A549 treated with RU486 at 1 μM for 4 hours (cell line): ENCODE results near the gene GSAP. TPM values are rescaled to one million over a fixed set of nuclear protein-coding genes. Genes with fewer than 3 reads are reported as not detected.

Source experiments
- total RNA-seq: library from RNA; stranded (reverse); fragments of 200-300 nt; extraction: Qiagen RNA extraction; gene quantifications from 5 replicates; pipeline ENCODE4 v1.2.3, GENCODE V29; 2022; ENCODE audit warnings: low read depth

Gene GSAP
- total RNA-seq = 1.8 to 2.8 TPM (median 2.5 TPM) in 5 replicates

GRCh38 chr7:77415823-77416620 is at the start of gene GSAP:
Gene GSAP (minus strand): TSS chr7:77416349. CDS start chr7:77416321, 28 bp downstream.

Other genes starting within 250 kb of the GSAP start
- not detected in 5 replicates for gene FGL2, start 216.5 kb downstream of the GSAP start, total RNA-seq
- gene PTPN12, start 120.9 kb upstream of the GSAP start, total RNA-seq = 44.6 to 71.2 TPM (median 53.2 TPM) in 5 replicates